ENCODE results near the gene SUPT3H. TPM values are rescaled to one million over a fixed set of nuclear protein-coding genes. Genes with fewer than 3 reads are reported as not detected.

Gene SUPT3H
- total RNA-seq, 1 donor from 2014 or later = 2.6 TPM

DNA sequence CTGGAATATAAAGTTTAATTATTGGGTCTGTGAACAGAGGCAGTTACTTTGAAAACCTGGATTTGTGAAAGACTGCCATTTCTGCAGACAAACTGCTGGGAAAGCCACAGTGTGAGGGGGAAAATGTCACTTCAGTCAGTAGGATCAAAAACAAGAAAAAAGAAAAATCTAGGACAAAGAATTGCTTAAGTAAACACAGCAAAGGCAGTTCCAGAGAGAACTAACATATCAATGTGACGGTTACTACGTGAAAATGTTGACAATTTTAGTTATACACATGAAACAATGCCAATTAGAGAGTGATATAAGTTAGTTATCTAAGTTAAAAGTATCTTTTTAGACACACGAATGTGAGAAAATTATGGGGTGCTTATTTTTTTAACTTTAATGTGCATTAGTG, 320.0 kb downstream of the SUPT3H start:
- intact Hi-C loops (cut with micrococcal nuclease) = no loop called here
- DNase-seq = no peak

DNA sequence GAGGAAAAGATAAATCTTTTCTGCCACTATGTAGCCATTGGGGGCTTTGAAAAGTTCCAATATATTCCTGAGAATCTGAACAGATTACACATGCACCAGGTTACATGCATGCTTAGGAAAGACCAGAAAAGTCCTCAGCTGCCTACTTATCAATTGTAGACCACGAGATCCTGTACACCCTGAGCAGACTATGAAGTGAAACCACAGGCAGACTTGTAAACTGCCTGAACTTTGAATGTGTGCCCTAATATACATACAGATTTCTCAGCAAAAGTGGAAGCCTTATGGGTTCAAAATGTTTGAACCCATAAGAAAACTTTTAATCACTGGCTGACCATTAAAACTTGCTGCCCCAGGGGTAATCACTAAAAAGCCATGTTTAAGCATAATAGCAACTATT, 323.1 kb downstream of the SUPT3H start:
- TF ChIP-seq, protein P1, sequence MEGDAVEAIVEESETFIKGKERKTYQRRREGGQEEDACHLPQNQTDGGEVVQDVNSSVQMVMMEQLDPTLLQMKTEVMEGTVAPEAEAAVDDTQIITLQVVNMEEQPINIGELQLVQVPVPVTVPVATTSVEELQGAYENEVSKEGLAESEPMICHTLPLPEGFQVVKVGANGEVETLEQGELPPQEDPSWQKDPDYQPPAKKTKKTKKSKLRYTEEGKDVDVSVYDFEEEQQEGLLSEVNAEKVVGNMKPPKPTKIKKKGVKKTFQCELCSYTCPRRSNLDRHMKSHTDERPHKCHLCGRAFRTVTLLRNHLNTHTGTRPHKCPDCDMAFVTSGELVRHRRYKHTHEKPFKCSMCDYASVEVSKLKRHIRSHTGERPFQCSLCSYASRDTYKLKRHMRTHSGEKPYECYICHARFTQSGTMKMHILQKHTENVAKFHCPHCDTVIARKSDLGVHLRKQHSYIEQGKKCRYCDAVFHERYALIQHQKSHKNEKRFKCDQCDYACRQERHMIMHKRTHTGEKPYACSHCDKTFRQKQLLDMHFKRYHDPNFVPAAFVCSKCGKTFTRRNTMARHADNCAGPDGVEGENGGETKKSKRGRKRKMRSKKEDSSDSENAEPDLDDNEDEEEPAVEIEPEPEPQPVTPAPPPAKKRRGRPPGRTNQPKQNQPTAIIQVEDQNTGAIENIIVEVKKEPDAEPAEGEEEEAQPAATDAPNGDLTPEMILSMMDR (IDR thresholded peaks at IDR 0.05; ENCODE audit: borderline replicate concordance) = no peak
- H3K4me1 ChIP-seq = no peaks in the 10 kb centered on the region
- intact Hi-C loops (cut with micrococcal nuclease) = no loop called here
- H3K36me3 ChIP-seq = no peaks in the 10 kb centered on the region
- H3K9me3 ChIP-seq (replicated peaks) = peaks cover under 1% of the 10 kb centered on the region
- no peak overlapping the region for H3K27ac ChIP-seq (replicated peaks)
- no peak overlapping the region for H3K4me3 ChIP-seq
- no peaks in the 10 kb centered on the region for H3K27me3 ChIP-seq (ENCODE audit: low read depth)
- no peak for DNase-seq

More for the DNA sequence above, 320.0 kb downstream of the SUPT3H start:
- H3K4me1 ChIP-seq = no peaks in the 10 kb centered on the region
- H3K27ac ChIP-seq (replicated peaks) = no peak overlapping the region
- TF ChIP-seq, protein P1 (IDR thresholded peaks at IDR 0.05; ENCODE audit: borderline replicate concordance) = no peak
- peaks cover 19% of the 10 kb centered on the region for H3K9me3 ChIP-seq (replicated peaks)
- H3K4me3 ChIP-seq = no peak overlapping the region
- H3K36me3 ChIP-seq = no peaks in the 10 kb centered on the region
- no peaks in the 10 kb centered on the region for H3K27me3 ChIP-seq (ENCODE audit: low read depth)

DNA sequence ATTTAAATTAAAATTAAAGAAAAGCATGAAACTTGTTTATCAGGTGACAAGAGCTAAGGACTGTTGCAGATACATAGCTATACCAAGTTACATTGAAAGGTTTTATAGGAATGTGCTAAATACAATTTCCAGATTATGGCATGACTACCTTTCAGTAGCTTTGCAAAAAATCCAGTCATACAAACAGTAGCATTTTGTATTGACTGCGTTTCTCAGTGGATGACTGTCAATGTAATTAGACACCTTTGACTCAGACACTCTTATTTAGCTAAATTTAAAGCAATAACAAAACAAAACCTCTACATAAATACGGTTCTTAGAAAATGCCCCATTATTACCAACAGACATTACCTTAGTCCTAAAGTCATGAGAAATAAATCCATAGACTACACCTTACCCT, 325.4 kb downstream of the SUPT3H start:
- Histone ChIP-seq H3K27ac (replicated peaks) (no peak overlapping the region), H3K36me3 (no peaks in the 10 kb centered on the region), H3K4me1 (no peaks in the 10 kb centered on the region), H3K27me3 (ENCODE audit: low read depth) (no peaks in the 10 kb centered on the region), H3K9me3 (replicated peaks) (no peaks in the 10 kb centered on the region), H3K4me3 (no peak overlapping the region)
- DNase-seq = no peak
- intact Hi-C loops (cut with micrococcal nuclease) = no loop called here
- TF ChIP-seq, protein P1 (IDR thresholded peaks at IDR 0.05; ENCODE audit: borderline replicate concordance) = no peak

DNA sequence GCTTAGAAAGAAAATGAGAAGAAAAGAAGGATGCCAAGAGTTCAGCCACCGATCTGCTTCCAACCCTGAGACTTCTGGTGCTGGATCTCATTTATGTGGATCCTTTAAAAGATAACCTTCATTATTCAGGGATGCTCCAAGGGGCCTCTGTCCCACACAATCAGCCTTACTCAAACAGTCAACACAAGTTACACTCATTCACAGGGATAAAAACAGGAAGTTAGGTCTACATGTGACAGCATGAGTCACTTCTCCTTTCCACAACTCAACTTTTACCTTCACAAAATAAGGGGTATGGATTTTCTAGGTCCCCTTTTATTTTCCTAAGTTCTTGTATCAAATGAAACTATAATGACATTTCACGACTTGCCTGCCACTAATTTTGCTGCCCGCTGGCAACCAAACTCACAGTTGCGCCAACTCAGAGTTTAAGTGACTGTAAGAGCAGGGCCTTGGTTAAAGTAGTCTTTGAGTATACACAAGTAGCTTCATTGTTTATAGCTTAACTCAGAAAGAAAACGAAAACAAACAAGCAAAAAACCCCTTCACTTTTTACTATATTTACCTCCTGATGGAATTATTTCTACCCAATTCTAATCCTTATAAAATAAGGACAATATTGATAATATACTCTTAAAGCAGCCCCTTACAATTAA, 328.4 kb downstream of the SUPT3H start:
- TF ChIP-seq, protein P1 (IDR thresholded peaks at IDR 0.05; ENCODE audit: borderline replicate concordance) = no peak
- intact Hi-C loops (cut with micrococcal nuclease) = no loop called here
- H3K36me3 ChIP-seq = no peaks in the 10 kb centered on the region
- H3K27me3 ChIP-seq (ENCODE audit: low read depth) = no peaks in the 10 kb centered on the region
- H3K4me3 ChIP-seq = no peak overlapping the region
- no peak for DNase-seq
- no peak overlapping the region for H3K27ac ChIP-seq (replicated peaks)
- no peaks in the 10 kb centered on the region for H3K4me1 ChIP-seq
- no peaks in the 10 kb centered on the region for H3K9me3 ChIP-seq (replicated peaks)

DNA sequence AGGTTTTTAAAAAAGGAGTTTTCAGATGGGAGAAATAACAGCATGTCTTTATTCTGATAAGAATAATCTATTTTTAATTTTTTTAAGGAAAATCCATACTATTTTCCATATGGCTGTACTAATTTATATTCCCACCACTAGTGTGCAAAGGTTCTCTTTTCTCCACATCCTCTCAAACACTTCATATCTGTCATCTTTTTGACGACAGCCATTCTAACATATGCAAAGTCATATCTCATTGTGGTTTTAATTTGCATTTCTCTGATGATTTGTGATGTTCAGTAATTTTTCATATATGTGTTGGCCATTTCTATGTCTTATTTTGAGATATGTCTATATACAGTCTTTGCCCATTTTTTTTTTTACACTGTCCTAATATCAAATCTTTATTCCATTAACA, 330.2 kb downstream of the SUPT3H start:
- Histone ChIP-seq H3K4me3 (no peak overlapping the region), H3K9me3 (replicated peaks) (no peaks in the 10 kb centered on the region), H3K36me3 (no peaks in the 10 kb centered on the region), H3K4me1 (no peaks in the 10 kb centered on the region), H3K27ac (replicated peaks) (no peak overlapping the region), H3K27me3 (ENCODE audit: low read depth) (no peaks in the 10 kb centered on the region)
- DNase-seq = no peak
- TF ChIP-seq, protein P1 (IDR thresholded peaks at IDR 0.05; ENCODE audit: borderline replicate concordance) = no peak
- intact Hi-C loops (cut with micrococcal nuclease) = no loop called here
